Left renal pelvis (tissue), 4 donors: ENCODE measurements around the gene VPS4A. TPM values are rescaled to one million over a fixed set of nuclear protein-coding genes. Genes with fewer than 3 reads are reported as not detected.
"Not testable (repeated sequence)": the region's sequence is repeated elsewhere in the genome, so short reads cannot be mapped to it uniquely, and the experiment has no call there.

ENCODE experiments used
- DNase-seq, 4 donors: peaks; one replicate each; pipeline ENCODE4 v3.0.0-alpha.2; 2013; ENCODE audit warnings: low read depth in 4 of 4, low spot score in 3 of 4
- polyA plus RNA-seq, 4 donors: library from polyadenylated mRNA; unstranded; fragments of 120-200 nt; gene quantifications; one replicate each; pipeline ENCODE4 v1.2.1, GENCODE V29; 2013; ENCODE audit not compliant: insufficient read length in 4 of 4

Gene VPS4A
- 10 to 100 TPM; 38.5 to 54.1 (median 43.0) TPM for polyA plus RNA-seq

GRCh38 chr16:69310653-69311532 lies at the start of gene VPS4A:
VPS4A (plus strand) TSS chr16:69311350; CDS start chr16:69311512, 162 bp downstream.
- peak; percentile 87 to 94 (median 90) for DNase-seq

- no peak for DNase-seq
Measured at GRCh38 chr16:69266334-69267063, 44.7 kb upstream of the VPS4A start.

- no peak for DNase-seq
Measured at GRCh38 chr16:69267633-69268032, 43.5 kb upstream of the VPS4A start.

- DNase-seq, result no peak
Measured at GRCh38 chr16:69270395-69270794, 40.8 kb upstream of the VPS4A start.

- DNase-seq, result no peak
Measured at GRCh38 chr16:69270831-69271230, 40.3 kb upstream of the VPS4A start.

- DNase-seq, result no peak
Measured at GRCh38 chr16:69273009-69273408, 38.1 kb upstream of the VPS4A start.

- no peak for DNase-seq
Measured at GRCh38 chr16:69274699-69275235, 36.4 kb upstream of the VPS4A start.

- no peak for DNase-seq
Measured at GRCh38 chr16:69276148-69277115, 34.7 kb upstream of the VPS4A start.

- no peak for DNase-seq
Measured at GRCh38 chr16:69277413-69277812, 33.7 kb upstream of the VPS4A start.

GRCh38 chr16:69283851-69284250 lies 27.3 kb upstream of the VPS4A start:
- DNase-seq, result no peak

- no peak for DNase-seq
Measured at GRCh38 chr16:69285240-69285639, 25.9 kb upstream of the VPS4A start.

- peak in 2 of 4 donors; percentile 39 to 43 for DNase-seq
Measured at GRCh38 chr16:69286941-69287713, 24.0 kb upstream of the VPS4A start.

- not testable (repeated sequence) for DNase-seq
Measured at GRCh38 chr16:69291657-69292056, 19.5 kb upstream of the VPS4A start.

- DNase-seq, result no peak
Measured at GRCh38 chr16:69293401-69293800, 17.7 kb upstream of the VPS4A start.

GRCh38 chr16:69294051-69294450 lies 17.1 kb upstream of the VPS4A start:
- no peak for DNase-seq

GRCh38 chr16:69296771-69297170 lies 14.4 kb upstream of the VPS4A start:
- DNase-seq, result not testable (repeated sequence)

- no peak for DNase-seq
Measured at GRCh38 chr16:69298261-69298660, 12.9 kb upstream of the VPS4A start.

GRCh38 chr16:69301187-69301586 lies 10.0 kb upstream of the VPS4A start:
- no peak for DNase-seq

- DNase-seq, result no peak
Measured at GRCh38 chr16:69301861-69302260, 9.3 kb upstream of the VPS4A start.
